H1 (cell line): ENCODE results near the gene UCHL5. TPM values are rescaled to one million over a fixed set of nuclear protein-coding genes. Genes with fewer than 3 reads are reported as not detected.

ENCODE experiments used
- BCL11A ChIP-seq, 2 experiments: IDR thresholded peaks; one replicate each; pipeline ENCODE4 v1.6.1; 2011; ENCODE audit warnings: low read depth in 2 of 2, low read length in 2 of 2, mild to moderate bottlenecking in 2 of 2
- RBBP5 ChIP-seq: IDR thresholded peaks from 2 replicates; pipeline ENCODE4 v1.7.1; 2012; ENCODE audit warnings: low read depth, mild to moderate bottlenecking, inconsistent platforms, low read length, moderate library complexity, borderline replicate concordance
- ZNF274 ChIP-seq: IDR thresholded peaks from 2 replicates; pipeline ENCODE4 v1.7.0; 2012; ENCODE audit warnings: low read length, borderline replicate concordance; ENCODE audit errors: extremely low read depth
- polyA plus RNA-seq, 7 experiments: library from polyadenylated mRNA; depleted of rRNA in 3 of 7; stranded (reverse) in 5 of 7; unstranded in 2 of 7; fragments of >200 nt in 5 of 7; fragments of 200-250 nt in 2 of 7; gene quantifications; 1 replicate in 5 of 7; 2 replicates in 1 of 7; 4 replicates in 1 of 7; pipeline versions ENCODE4 v1.2.1 to v1.2.3, GENCODE V29; 2011 to 2013; ENCODE audit warnings: missing spikeins in 2 of 7, mixed read lengths in 2 of 7
- total RNA-seq: library from RNA; stranded (reverse); fragmentation: NEBNext Ultra II Directional; extraction: Animal tissue kit (Norgen Biotek cat#: 25700); gene quantifications from 2 replicates; pipeline ENCODE4 v1.2.1, GENCODE V29; 2021
- TF ChIP-seq, protein P1 (sequence below): fragments of 300-600 bp; sonication (generic); IDR thresholded peaks from 2 replicates; pipeline ENCODE4 v1.7.1; 2012; ENCODE audit warnings: low read length, moderate library complexity, mild to moderate bottlenecking, inconsistent platforms; ENCODE audit not compliant: insufficient replicate concordance

Gene UCHL5
- total and polyA plus RNA-seq, 2 of the 8 experiments (the other 6 are each of a cell fraction or from before 2014, with no cell fraction given): 12.0 to 40.0 TPM

DNA sequence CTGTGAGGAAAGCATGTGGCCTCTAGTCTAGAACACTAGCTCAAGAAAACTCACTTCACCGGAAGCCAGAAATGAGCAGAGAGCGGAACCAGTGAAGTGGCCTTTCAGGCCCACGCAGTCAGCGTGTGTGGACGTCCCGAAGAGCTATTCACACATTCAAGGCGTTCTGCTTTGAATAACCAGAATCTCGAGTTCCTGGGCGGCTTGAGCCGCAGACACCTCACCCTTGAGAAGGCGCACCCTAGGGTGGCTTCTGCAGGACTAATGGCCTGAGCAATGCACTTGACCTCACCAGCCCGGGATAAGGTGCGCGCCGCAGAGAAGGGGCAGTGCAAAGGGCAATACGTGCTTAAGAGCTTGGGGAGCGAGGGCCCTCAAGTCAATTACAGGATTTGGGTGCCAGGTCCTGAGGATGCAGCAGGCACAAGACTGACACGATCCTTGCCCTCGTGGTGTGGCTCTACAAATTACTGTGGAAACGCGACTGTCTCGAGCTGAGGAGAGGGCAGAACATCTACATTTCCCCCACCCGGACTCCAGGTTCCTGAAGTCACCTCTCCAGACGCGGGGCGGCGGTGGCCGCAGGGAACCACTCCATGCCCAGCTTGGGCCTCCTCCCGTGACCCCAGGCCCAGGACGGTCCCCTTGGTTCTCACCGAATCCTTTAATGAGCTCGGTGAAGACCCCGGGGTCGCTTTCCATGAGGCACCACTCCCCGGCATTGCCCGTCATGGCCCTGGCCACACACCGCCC lies 455 bp downstream of the UCHL5 start (continued):
- TF ChIP-seq, protein P1, sequence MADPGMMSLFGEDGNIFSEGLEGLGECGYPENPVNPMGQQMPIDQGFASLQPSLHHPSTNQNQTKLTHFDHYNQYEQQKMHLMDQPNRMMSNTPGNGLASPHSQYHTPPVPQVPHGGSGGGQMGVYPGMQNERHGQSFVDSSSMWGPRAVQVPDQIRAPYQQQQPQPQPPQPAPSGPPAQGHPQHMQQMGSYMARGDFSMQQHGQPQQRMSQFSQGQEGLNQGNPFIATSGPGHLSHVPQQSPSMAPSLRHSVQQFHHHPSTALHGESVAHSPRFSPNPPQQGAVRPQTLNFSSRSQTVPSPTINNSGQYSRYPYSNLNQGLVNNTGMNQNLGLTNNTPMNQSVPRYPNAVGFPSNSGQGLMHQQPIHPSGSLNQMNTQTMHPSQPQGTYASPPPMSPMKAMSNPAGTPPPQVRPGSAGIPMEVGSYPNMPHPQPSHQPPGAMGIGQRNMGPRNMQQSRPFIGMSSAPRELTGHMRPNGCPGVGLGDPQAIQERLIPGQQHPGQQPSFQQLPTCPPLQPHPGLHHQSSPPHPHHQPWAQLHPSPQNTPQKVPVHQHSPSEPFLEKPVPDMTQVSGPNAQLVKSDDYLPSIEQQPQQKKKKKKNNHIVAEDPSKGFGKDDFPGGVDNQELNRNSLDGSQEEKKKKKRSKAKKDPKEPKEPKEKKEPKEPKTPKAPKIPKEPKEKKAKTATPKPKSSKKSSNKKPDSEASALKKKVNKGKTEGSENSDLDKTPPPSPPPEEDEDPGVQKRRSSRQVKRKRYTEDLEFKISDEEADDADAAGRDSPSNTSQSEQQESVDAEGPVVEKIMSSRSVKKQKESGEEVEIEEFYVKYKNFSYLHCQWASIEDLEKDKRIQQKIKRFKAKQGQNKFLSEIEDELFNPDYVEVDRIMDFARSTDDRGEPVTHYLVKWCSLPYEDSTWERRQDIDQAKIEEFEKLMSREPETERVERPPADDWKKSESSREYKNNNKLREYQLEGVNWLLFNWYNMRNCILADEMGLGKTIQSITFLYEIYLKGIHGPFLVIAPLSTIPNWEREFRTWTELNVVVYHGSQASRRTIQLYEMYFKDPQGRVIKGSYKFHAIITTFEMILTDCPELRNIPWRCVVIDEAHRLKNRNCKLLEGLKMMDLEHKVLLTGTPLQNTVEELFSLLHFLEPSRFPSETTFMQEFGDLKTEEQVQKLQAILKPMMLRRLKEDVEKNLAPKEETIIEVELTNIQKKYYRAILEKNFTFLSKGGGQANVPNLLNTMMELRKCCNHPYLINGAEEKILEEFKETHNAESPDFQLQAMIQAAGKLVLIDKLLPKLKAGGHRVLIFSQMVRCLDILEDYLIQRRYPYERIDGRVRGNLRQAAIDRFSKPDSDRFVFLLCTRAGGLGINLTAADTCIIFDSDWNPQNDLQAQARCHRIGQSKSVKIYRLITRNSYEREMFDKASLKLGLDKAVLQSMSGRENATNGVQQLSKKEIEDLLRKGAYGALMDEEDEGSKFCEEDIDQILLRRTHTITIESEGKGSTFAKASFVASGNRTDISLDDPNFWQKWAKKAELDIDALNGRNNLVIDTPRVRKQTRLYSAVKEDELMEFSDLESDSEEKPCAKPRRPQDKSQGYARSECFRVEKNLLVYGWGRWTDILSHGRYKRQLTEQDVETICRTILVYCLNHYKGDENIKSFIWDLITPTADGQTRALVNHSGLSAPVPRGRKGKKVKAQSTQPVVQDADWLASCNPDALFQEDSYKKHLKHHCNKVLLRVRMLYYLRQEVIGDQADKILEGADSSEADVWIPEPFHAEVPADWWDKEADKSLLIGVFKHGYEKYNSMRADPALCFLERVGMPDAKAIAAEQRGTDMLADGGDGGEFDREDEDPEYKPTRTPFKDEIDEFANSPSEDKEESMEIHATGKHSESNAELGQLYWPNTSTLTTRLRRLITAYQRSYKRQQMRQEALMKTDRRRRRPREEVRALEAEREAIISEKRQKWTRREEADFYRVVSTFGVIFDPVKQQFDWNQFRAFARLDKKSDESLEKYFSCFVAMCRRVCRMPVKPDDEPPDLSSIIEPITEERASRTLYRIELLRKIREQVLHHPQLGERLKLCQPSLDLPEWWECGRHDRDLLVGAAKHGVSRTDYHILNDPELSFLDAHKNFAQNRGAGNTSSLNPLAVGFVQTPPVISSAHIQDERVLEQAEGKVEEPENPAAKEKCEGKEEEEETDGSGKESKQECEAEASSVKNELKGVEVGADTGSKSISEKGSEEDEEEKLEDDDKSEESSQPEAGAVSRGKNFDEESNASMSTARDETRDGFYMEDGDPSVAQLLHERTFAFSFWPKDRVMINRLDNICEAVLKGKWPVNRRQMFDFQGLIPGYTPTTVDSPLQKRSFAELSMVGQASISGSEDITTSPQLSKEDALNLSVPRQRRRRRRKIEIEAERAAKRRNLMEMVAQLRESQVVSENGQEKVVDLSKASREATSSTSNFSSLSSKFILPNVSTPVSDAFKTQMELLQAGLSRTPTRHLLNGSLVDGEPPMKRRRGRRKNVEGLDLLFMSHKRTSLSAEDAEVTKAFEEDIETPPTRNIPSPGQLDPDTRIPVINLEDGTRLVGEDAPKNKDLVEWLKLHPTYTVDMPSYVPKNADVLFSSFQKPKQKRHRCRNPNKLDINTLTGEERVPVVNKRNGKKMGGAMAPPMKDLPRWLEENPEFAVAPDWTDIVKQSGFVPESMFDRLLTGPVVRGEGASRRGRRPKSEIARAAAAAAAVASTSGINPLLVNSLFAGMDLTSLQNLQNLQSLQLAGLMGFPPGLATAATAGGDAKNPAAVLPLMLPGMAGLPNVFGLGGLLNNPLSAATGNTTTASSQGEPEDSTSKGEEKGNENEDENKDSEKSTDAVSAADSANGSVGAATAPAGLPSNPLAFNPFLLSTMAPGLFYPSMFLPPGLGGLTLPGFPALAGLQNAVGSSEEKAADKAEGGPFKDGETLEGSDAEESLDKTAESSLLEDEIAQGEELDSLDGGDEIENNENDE: no peak
- no peak for TF ChIP-seq BCL11A (IDR thresholded peaks at IDR 0.05; ENCODE audit: low read depth in 2 of 2, low read length in 2 of 2)
- no peak for TF ChIP-seq ZNF274
- 0 out of 2 replicates have a peak, but pooled peaks have one; percentile 4 for TF ChIP-seq RBBP5
